Loucy (cell line): ENCODE data around the gene CASZ1.

Source experiments
- EZH2phosphoT487 ChIP-seq: fragments of 200-600 bp; IDR thresholded peaks from 2 replicates; pipeline ENCODE4 v1.6.1; 2018; ENCODE audit warnings: antibody characterized with exemption, mild to moderate bottlenecking, moderate library complexity, borderline replicate concordance
- TF ChIP-seq, protein P1 (sequence below): fragments of 200-600 bp; sonication (generic); conservative IDR thresholded peaks from 2 replicates; pipeline ENCODE4 v1.5.1; 2014; ENCODE audit warnings: mild to moderate bottlenecking, antibody characterized with exemption, low read length

DNA sequence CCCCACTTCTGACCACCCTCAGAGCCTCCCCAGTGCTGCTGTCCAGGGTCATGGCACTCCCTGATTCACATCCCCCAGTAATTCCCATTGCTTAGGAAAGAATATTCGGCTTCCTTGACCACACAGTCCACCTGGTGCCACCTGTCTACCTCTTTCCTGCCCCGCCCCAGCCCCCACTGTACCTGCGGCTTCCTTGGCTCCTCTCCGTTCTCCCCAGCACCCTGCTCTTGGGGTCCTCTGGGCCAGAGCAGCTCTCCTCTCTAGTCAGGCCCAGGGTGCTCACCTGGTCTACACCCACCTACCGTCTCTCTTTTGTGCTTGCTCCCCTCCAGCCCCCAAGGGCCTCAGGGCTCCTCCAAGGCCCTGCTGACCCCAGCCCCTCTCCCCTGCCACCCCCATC lies 179.1 kb downstream of the CASZ1 start:
- TF ChIP-seq EZH2phosphoT487 = no peak
- TF ChIP-seq, protein P1, sequence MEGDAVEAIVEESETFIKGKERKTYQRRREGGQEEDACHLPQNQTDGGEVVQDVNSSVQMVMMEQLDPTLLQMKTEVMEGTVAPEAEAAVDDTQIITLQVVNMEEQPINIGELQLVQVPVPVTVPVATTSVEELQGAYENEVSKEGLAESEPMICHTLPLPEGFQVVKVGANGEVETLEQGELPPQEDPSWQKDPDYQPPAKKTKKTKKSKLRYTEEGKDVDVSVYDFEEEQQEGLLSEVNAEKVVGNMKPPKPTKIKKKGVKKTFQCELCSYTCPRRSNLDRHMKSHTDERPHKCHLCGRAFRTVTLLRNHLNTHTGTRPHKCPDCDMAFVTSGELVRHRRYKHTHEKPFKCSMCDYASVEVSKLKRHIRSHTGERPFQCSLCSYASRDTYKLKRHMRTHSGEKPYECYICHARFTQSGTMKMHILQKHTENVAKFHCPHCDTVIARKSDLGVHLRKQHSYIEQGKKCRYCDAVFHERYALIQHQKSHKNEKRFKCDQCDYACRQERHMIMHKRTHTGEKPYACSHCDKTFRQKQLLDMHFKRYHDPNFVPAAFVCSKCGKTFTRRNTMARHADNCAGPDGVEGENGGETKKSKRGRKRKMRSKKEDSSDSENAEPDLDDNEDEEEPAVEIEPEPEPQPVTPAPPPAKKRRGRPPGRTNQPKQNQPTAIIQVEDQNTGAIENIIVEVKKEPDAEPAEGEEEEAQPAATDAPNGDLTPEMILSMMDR = no peak
